ENCODE data around the gene MICAL2.

Gene MICAL2

DNA sequence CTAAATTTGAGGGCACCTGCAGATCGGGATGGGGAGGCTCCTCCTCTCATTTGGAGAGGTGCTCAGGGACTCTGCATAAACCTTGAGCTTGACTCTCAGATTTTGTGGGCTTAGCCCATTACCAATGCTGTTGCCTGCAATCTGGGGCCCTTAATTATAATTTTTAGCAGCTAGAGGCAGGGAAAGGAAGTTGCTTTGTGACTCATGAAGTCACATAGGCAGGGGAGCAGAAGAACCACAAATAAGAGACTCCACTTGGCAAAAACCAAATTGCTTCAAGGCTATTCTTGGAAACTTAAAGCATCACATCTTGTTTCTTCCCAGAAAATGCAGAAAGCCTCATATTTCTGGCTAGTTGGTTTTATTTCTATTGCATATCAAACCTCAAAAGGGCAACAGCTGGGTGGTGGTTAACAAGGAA, 46.9 kb downstream of the MICAL2 start:
- no peak for DNase-seq

DNA sequence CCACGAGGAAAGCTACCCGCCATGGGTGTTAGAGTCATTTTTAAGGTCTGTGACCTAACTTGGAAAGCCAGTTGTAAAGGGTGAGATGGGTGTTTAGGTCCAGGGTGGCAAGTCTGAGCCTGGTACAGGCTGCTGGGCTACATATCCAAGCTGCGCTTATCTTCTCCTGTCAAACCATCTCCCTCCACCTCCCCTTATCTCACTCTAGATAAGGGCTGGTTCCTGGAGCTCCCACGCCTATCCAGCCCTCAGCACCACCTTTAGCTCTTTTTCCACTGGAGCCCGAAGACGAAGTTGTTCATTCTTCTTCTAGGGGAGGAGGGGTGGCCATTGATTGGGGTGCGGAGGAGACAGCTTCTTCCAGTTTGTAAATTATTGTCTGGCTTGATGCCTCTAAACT, 48.5 kb downstream of the MICAL2 start:
- DNase-seq = no peak

GRCh38 chr11:12159351-12160099, 49.1 kb downstream of the MICAL2 start:
- DNase-seq = no peak

GRCh38 chr11:12160231-12160630, 49.8 kb downstream of the MICAL2 start:
- DNase-seq = no peak

DNA sequence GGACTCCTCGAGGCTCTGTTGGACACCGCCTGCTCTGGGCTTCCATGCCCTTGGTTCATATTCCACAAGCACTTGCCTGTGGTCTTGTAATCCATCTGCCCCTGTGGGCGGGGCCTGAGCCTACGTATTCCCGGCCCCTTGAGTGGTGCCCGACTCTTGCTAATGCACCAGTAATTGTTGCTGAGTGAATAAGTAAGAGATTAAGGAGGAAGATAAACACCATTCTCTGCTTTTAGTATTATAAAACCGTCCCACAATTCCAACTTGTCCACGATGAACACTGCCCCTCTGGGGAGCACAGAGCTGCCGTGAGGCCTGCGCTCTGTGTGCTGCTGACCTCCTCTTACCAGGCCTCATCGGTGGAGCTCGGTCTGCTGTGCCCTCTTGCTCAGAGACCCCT, 50.3 kb downstream of the MICAL2 start:
- DNase-seq = peak; percentile 87

- DNase-seq = no peak
These were observed 50.7 kb downstream of the MICAL2 start for GRCh38 chr11:12161137-12161536.

- DNase-seq = no peak
These were observed 51.4 kb downstream of the MICAL2 start for GRCh38 chr11:12161603-12162350.

DNA sequence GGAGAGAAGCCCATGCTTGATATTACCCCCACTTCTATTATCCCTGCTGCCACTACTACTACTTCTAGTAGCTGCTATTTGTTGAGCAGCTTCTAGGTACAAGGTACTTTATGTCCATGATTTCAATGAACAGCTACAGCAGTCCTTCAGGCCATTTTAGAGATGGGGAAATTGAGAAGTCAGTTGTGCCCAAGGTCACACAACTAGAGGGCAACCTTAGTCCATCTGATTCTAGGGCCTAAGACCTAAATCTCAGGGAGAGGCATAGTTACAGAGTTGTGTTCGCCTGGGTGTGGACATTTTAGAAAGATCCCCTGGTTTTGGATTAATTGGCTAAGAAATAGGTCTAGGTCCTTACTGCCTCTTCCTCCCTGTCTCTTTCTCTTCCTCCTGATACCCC, 52.3 kb downstream of the MICAL2 start:
- no peak for DNase-seq

DNA sequence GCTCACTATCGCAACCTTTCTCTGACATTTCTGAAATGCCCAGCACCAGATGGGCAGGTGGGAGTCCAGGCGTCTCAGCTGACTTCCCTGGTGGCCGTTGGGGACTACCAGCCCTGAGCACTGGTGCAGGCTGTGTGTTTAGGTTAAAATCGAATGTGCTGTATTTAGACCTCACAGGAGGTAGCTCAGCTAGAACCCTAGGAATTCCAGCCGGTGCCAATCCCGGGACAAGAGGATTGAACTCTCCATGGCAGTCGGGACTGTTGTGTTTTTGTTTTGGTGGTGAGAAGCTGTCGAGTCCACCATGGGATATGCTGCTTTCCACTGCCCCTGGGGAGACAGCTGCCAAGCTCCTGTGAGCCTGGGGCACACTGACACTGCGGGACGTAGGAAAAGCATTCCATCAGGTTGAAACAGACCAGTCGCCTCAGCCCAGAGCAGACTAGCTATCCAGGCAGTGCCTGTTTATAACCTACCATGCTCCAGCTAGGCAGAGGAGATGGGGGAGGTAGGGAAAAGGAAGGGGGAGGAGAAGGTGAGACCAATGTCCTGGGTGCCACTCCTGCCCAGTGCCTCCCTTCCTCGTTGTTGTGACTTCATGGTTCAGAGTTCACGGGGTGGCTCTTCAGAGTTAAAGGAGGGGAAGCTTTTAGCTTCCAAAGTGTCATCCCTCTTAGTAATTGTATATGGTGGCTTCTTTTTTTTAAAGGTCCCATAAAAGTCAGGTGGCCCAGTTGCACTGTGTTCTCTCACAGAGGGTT, 53.0 kb downstream of the MICAL2 start:
- DNase-seq = no peak

GRCh38 chr11:12164061-12165014, 53.9 kb downstream of the MICAL2 start:
- no peak for DNase-seq

DNA sequence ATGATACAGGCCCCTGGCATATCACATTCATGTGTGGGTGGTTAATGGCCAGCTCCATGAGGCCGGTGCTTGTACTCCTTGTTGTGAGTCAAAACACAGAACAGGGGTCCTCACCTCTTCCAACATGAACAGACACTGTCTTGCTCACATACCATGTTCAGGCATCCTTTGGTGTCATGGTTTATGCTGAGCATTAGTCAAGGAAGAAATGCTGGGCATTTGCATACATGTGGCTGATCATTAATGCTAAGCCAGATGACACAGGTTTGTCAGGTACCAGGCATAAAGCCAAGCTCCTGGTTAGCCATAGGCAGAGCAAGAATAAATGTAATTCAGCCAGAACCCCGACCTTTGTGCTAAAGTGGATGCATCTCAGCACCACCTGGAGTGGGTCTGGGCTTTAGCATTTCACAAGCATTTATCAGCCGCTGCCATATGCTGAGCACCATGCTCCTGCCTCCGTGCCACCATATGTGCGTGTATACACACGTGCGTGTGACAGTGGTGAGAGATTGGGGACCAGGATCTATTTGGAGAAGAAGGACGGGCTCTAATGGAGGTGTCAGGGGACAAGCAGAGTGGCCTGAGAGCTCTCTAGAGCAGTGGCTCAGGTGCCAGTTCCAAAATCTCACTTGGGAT, 55.0 kb downstream of the MICAL2 start:
- no peak for DNase-seq

DNA sequence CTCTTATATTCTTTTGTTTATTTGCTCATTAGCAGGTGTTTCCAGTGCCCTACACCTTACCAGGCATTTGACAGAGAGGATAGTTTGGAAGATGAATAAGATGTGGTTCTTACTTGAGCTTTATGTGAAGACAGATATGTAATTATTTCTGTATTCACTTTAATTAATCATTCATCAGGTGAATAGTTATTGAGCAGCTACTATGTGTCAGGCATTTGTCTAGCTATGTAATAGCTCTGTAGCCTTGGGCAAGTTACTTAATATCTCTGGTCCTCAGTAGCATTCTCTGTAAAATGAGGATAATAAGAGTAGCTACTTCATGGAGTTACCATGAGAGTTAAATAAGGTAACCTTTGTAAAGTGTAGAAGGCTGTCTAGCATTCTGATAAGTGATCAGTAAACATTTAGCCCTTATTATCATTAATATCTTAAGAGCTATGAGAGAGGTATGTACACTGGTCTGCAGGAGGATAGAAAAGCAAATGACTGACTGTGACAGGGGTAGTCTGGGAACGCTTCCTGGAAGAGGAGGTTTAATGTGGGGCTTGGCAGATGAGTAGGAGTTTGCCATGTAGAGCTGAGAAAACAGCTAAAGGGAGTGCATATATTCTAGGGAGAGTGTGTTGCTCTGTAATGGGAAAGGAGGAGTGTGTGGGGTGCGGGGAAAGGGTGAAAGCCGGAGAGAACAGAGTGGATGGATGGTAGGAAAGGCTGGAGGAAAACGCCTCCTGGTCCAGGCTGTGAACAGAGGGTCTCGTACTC, 56.1 kb downstream of the MICAL2 start:
- no peak for DNase-seq

DNA sequence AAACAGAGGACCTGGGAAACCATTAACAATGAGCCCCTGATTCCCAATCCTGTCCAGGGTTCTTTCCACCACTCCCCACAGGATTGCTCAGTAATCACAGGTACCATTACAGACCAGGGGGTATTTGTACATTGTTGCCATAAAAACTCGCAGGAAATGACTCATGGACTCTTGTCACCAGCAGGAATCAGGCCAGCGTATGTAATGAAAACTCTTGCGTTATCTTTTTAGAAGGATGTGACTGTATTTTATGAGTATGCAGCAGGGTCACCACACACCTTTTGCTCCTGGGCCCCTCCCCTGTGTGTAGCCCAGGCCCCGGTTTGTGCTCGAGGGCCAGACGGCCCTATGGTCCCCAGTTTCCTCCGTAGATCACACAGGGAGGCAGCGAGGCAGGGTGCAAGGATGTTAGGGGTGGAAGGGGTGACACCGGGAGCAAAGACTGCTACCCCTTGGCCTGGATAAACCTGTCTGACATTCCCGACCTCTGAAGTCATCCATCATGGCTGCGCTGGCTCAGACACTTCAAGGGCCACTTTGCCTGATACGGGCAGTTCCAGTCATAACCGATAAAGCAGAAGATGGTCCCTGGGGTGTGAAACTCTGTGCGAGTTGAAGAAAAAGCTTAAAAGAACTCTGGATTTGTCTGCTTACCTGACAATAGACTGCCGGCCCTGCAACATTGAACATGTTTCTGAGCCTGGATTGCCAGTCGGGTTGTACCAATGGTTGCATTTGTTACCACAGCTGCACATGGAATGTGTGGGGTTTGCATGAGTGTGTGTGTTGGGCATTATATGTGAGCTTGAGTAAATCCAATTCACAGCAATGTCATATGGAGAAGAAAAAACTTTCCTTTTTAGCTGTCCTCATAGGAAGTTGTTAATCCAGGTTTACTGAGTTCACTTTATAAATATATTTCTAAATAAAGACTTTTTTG, 56.9 kb downstream of the MICAL2 start:
- peak; percentile 39 for DNase-seq

- no peak for DNase-seq
These were observed 57.7 kb downstream of the MICAL2 start for GRCh38 chr11:12168114-12168513.

- DNase-seq = no peak
These were observed 59.4 kb downstream of the MICAL2 start for GRCh38 chr11:12169822-12170221.

GRCh38 chr11:12170501-12170900, 60.1 kb downstream of the MICAL2 start:
- no peak for DNase-seq

DNA sequence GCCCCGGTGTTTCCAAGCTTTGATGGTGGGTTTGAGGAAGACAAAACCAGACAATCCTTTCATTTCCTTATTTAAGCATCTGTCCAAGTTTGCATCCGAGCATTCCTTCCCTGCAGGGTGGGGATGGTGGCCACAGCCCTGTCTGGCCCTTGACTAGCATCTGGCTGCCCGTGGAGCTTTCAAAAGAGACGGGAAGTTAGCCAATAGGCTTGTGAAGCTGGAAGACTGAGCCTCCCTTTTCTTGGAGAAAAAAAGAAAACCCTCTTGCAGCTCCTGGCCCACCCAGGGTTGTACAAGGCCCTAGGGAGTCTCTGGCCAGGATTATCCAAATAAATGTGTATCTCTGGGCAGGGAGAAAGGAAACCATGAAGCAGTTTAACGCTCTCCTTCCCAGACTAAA, 60.6 kb downstream of the MICAL2 start:
- DNase-seq = no peak

GRCh38 chr11:12171921-12172320, 61.5 kb downstream of the MICAL2 start:
- DNase-seq = no peak

GRCh38 chr11:12172493-12173013, 62.2 kb downstream of the MICAL2 start:
- no peak for DNase-seq

- no peak for DNase-seq
These were observed 62.7 kb downstream of the MICAL2 start for GRCh38 chr11:12173111-12173510.
